GM21360 (cell line): ENCODE data around the gene FAF1.

Experiments used
- ATAC-seq: cut with Tn5 transposase; IDR thresholded peaks from one replicate; pipeline ENCODE4 v1.9.1; 2021; ENCODE audit warnings: mild to moderate bottlenecking, moderate library complexity; ENCODE audit not compliant: unreplicated experiment

Gene FAF1

DNA sequence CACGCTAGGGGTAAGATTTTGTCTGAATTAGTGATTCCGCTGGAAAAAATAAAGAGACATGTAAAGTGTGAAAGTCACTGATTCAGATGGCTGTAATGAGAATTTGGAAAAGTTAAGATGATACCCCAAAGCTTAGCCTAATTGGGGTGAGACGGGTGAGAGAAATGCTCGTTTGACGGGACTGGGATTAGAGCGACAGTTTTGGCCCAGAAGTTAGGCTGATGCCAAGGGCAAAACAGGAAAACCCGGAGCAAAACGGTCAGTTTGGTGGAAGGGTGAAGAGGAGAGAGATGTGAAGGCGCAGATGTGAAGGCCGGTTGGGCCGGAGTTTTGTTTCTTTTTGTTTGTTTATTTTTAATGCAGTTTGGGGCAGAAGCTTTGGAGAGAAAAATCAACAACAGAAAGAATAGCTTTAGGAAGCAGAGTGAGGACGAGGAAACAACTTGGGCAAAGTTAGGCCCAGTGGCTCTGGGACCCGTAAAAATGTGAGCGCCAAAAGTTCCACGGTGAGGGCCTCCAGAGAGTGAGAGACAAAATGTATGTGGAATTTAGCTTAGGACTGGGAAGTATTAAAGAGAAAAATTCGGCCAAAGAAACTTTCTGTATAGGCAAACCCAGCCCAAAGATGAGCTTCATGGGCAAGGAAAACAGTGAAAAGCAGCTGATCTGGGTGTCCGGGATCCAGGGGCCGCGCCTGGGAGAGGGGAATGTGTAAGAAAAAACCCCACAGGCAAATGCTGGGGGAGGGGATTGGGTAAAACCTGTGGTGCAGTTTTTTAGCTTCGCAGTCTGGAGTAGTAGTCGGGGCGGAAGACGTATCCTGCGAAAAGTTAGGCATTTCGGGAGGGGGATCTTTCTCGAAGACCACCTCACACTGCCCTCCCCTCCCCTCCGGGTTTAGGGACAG, 538.0 kb downstream of the FAF1 start:
- no peak for ATAC-seq

DNA sequence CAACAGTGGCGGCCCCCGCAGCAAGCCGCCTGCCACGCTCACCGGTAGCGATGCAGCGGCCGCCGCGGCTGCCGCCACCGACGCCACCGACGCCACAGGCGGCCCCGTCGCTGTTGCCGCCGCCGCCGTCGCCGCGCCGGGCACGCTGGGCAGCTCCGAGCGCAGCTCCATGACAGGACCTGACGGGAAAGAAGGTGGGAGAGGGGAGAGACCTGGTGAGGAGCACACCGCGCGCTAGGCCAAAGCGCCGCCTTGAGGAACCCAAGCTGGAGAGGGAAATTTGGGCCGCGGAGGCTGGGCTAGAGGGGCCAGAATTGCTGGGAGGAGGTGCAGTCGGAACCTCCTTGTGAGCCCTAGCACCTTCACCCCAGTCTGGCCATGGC, 538.7 kb downstream of the FAF1 start:
- no peak for ATAC-seq

DNA sequence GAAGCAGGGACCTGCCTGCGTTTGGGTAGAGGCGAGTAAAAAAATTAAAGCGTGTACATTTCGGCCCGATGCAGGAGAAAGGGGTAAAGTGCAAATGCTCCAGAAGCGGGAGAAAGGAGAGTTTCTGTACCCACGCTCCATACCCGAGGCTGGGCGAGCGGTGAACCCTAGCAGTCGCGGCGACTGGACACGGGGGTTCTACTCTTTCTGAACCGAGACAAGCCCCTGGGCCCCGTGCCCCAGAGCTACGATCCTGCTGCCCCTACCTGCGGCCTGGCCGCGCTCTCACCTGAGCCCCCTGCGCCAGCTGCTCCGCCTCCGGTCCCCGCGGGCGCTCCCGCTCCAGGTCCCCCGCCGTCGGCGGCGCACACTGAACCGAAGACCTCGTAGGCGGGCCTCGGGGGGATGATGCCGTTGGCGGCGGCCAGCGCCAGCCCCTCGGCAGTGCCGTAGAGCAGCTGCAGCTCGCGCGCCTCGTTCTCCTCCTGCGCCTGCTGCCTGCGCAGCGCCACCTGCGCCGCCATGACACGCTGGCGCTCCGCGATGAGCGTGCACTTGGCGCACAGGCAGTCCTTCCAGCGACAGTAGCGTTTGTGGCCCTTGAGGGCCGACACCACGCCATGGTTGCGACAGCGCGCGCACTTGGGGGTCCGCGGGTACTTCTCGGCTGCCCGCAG, 539.2 kb downstream of the FAF1 start:
- ATAC-seq: no peak

DNA sequence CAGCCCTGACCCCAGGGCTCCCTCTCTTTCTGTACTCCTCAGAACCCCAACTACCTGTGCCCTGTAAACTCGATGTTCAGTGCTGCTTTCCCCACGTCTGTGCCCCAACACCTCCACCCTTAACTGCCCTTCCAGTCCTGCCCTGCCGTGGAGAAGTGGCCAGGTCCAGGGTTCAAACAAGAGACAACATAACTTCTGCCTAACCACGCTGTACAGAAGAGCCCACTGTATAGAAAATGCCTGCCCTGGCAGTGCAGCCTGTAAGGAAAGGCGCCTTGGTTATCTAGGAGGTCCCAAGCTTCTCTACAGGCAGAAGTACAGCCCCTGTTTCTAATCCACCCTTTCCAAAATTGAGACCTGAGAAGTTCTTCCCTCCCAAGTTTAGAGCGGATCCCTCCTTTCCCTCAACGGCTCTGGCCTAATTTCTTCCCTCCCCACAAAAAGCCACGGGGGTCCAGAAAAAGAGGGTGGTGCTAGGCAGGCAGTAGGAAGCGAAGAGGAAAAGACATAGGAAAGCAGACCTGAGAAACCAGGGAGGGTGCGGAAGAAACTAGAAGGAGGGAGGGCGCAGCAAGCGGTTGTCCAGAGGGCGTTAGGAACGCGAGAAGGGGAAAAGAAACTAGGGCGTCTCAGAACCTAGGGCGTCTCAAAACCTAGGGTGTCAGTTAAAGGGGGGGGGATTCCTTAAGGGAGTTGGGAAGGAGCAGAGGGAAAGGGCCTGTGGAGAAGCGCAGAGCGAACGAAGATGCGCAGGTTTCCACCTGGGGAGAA, 540.0 kb downstream of the FAF1 start:
- no peak for ATAC-seq

DNA sequence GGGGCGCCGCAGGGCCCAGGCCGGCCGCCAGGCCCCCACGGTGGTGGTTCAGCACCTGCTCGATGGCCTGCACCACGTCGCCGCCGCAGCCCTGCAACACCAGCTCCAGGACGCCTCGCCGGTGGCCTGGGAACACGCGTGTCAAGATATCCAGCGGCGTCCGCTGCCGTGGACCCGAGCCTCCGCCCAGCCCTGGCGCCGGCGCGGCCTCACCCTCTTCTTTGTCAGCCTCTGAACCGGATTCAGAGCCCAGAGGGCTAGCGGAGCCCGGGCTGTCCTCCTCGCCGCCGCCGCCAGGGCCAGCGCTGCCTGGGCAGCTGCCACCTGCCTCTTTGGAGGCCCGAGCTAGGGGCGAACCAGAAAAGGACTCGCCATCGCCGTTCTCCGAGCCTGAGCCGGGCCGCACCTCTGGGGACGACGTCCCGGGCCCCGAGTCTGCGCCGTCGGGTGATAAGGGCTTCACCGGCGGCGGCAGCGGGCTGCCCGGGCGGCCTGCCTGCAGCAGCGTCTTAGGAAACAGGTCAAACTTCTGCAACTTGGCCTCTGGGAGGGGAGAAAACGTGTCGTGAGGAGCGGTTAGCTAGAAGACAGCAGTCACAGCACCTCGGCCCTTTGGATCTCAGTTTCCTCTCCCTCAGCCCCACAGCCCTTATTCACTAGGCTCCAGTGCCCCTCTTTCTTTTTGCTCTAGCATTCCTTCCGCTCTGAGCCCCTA, 540.7 kb downstream of the FAF1 start:
- no peak for ATAC-seq

DNA sequence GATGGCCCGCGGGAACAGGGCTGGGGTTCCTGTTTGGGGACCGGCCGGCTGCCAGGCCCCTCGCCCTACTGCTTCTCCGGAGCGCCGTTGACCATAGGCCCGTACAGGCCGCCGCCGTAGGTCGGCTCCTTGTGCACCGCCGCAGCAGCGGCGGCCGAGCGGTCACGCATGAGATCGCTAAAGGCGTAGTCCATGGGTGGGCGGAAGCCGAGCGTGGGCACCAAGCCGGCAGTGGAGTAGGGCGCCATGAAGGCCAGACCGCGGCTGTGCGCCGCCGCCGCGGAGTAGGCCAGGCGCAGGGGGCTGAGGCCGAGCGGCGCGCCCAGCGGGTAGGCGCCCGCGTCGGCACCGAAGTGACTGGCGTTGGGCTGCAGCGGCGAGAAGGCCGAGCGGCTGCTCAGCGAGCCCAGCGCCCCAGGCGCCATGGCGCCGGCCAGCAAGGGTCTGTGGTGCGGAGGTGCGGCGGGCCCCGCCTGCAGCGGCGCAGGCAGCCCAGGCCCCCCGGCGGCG, 541.4 kb downstream of the FAF1 start:
- ATAC-seq: no peak

DNA sequence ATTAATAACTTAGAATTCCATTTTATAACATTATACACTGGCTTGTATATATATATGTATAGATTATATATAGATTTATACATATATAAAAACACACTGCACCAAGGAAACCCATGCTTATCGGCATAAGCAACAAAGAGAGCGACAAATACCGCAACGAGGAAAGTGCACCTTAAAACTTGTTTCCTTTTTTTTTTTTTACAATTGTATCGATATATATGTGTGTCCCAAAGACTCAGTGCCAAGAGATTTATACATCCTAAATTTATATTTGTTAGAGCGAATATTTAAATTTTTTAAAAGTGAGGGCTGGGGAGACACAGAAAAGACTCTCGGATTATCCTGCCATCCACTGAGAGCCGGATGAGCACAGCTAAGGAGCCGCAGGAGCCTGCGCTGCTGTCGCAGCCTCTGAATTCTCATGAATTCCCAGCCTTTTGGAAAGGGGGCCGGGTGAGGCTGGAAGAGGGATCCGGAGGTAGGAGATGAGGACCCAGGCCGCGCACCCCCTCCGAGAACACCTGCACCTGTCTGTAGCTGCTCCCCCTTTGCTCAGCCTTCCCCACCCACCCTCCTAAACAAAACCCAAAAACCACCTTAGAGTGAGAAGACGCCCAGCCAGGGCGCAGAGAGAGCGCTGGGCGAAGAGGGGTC, 542.0 kb downstream of the FAF1 start:
- ATAC-seq: no peak

DNA sequence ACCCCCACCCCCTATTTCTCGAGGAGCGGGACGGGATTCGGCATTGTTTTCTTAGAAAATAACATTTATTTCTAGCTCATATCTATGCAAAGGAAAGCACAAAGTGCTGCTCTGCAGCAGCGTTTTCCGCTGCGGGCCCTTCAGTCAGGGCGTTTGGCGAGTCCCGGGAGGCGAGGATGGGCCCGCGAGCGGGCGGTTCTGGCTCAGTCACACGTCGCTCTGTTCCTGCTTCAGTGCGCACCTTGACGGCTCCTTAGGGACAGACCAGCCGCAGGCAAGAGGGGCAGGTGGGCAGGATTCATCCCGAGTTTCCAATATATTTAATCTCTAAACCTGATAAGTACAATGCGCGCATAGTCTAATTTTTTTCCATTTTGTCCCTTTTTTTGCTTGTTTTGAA, 542.6 kb downstream of the FAF1 start:
- no peak for ATAC-seq

DNA sequence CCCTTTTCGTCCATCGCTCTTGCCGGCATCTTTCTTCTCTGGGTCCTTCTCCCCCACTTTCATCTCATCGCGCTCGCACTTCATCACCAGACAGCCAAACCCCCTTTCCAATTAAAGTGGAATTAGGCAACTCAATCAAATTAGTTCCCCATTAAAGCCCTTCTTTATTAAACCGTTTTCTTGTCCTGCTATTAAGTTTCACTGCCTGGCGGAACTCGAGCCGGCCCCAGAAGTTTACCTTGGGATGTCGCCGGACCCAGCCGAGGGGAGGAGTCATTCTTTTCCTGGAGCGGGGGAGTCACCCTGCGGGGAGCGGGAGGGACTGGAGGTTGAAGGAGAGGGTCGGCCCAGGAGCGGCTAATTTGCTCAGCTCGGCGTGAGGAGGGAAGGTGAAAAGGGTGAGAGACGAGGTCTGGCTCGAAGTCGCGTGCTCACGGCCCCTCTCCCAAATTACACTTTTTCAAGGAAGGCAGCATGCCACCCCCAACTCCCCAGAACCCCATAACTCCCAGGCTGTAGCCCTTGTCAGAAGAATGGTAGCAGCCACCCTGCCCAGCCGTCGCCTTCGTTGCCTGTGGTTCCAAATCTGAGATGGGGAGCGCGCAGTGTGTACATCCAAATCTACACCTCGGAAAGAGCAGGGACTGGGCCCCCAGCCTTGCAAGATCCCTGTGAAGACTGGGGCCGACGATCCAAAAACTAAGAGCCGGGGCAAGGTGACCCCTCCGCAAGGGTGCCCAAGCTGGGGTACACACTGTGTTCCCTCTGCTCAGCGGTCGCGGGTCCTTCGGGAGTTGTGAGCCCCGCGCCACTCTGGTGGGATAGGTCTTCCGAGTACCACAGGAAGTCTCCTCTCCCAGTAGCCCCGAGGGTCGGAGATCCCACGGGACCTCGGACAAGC, 543.3 kb downstream of the FAF1 start:
- ATAC-seq: no peak

DNA sequence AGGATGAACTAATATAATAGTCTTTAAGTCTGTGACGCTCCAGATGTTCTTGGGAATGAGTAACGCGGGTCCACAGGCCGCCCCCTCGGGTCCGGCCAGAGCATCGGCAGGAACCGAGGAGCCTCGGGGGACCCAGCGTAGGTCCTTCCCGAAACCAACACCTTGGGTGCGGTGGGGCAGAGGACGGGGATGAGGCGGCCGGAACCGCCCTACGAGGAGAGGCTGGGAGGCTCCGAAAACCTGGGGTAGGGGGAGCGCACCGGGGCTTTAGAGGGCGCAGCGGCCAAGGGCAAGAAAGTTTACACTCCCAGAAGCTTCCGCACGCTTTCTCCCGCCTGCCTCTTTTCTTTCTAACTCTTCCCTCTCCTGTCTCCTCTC, 543.9 kb downstream of the FAF1 start:
- no peak for ATAC-seq

DNA sequence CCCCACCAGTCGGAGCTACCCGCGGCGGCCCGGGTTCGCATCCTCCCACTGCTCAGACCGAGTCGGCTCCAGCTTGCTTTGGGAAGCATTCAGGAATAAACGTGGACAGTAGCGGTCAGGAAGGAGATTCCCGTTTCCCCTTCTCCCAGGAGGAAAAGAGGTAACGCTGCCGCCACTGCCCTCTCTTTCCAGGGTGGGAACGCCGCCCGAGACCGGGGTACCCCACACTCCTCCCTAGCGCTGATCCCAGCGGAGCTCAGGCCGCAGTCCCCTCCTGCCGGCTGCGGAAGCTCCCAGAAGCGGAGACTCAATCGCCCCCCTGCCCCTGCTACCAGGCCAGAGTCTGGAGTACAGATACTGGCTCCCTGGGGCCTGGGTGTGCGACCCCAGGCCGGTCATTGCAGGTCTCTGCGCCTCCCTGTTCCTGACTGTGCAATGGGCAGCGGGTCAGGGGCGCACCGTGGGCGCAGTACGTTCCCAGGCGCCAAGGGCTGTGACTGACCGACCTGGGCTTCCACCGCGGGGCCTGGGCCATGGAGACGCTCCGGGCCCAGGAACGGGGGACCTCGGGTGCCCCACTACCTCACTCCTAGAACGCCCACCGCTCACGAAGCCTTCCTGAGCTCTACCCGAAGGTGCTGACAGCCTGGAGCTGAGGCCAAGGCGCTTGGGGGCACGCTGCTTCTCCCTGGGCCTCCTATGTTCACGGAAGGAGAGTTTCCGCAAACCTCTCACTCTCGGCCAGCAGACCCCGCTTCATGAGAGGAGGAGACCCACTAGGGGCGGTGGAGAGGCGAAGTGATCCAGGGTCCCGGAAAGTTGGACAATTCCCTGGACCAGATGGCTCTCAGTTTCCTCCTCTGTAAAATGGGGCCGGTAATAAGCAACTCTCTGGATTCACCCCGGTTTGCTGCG, 544.6 kb downstream of the FAF1 start:
- no peak for ATAC-seq

DNA sequence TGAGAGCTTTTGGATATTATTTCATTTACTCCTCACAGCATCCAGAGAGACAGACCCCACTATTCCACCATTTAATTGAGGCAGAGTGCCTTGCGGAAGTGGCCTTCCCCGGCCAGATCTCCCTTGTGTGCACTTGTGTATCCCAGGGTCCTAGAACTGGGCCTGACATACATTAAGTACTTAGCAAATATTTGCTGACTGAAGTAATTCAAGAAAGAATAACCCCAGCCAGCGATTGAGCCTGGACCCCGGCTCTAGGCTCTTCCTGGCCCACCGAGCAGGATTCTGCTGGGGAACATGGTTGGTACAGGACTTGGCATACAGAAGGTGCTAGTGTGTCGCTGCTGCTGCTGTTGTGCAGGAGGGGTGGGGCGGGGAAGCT, 545.2 kb downstream of the FAF1 start:
- no peak for ATAC-seq

DNA sequence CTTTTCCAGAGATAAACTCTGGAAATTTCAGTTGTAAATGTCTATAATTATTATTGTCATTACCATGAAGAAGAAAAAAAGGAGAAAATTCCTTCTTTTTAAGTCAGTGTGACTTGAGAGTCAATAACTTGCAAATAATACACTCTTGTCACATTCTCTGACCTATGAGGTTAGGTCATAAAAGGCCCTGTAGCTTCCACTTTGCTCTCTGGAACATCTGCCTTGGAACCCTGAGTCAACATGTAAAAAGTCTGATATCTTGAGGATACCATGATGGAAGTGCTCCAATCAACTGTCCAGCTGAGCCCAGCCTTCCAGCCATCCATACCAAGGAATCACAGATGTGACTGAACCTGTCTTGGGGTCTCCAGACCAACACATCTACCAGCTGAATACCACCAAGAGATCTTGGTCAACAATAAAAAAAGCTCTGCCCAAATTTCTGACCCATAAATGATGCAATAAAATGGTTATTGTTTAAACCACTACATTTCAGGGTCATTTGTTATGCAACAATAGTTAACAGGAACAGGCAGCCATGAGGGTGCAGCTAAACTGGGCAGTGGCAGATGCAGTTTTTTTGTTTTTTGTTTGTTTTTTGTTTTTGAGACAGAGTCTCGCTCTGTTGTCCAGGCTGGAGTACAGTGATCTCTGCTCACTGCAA, 547.1 kb downstream of the FAF1 start:
- no peak for ATAC-seq

DNA sequence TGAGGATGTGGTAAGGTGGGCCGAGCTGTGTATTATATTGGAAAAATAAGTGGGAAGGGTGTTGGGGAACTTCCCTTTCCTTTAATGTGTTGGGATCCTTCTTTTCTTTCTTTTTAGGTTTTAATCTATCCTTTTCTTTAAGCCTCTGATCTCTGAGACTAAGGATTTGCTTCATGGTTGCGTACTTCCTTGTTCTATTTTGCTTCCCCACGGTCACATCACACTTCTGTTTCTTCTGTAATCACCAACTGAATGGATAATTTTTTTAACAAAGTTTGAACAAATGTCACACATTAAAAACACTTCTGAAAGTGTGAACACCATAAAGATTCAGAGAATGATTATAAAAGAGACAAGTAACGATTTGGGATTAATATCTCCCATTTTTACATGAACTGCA, 554.3 kb downstream of the FAF1 start:
- no peak for ATAC-seq

DNA sequence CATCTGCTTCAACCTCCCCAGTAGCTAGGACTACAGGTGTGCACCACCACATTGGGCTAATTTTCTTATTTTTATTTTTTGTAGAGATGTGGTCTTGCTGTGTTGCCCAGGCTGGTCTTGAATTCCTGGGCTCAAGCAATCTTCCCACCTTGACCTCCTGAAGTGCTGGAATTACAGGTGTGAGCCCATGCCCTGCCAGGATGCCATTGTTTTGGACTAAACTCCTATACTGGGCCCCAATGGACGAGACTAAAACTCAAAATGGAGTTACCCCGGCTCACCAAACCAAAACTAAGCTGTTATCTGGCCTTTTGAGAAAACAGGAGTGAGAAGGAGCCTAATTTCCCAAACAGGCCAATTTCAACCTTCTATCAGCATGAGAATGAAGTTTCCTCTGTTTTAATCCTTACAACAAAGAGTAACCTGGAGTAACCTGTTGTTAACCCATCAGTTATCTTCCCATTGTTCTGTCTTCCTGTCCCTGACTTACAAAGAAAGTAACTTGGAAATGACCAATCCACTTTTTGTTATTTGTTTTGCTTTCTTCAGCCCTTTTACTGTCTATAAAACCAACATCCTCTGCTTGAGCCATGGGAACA, 566.4 kb downstream of the FAF1 start:
- ATAC-seq: no peak
